ENCODE data around the gene ERC2. TPM values are rescaled to one million over a fixed set of nuclear protein-coding genes. Genes with fewer than 3 reads are reported as not detected.

ERC2 gene
- total and polyA plus RNA-seq, 2 of the 13 experiments (the other 11 are each of a cell fraction or from before 2014, with no cell fraction given): 0.16 to 0.22 TPM

DNA sequence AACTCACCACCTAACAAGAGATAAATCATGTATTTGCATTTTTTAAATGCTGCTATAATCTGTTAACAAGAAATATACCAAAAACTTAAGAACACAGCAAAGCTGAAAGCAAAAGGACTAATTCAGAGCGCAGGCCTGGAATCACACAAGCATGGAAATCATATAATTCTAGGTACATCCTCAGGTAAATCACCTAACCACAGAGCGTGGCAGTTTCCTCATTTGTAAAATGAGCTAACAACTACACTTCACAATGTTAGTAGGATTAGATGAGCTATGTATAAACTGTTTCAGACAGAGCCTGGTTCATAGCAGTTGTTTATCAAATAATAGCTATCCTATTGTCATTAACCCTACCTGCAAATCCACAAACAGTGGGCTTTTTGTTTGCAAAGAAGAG is 146.4 kb downstream of the ERC2 start:
- POLR2A ChIA-PET: no interaction called here
- BruUV-seq (replicated peaks): no TSS peak

GRCh38 chr3:56321383-56321782 is 146.9 kb downstream of the ERC2 start:
- BruUV-seq (replicated peaks): no TSS peak
- no peak overlapping the region for H3K27ac ChIP-seq (ENCODE audit: extremely low read length, insufficient read depth, low read length)
- no peaks in the 10 kb centered on the region for H3K9me3 ChIP-seq (ENCODE audit: low read length)
- CTCF ChIA-PET (ENCODE audit: low intra/inter-chr PET ratio, low total read pairs): no interaction called here
- H3K79me2 ChIP-seq (ENCODE audit: insufficient read depth, low read length): no peaks in the 10 kb centered on the region
- no peaks in the 10 kb centered on the region for H3K4me1 ChIP-seq (ENCODE audit: insufficient read depth, low read length)
- H3K4me3 ChIP-seq (replicated peaks in 1 of 3; ENCODE audit: insufficient read depth in 1 of 3, low read depth in 2 of 3, low read length in 3 of 3): no peak overlapping the region
- H3K27me3 ChIP-seq (ENCODE audit: control insufficient read depth in 1 of 2, insufficient read depth in 2 of 2, low read length in 2 of 2): no peaks in the 10 kb centered on the region; a peak in 2 of 5 replicates
- intact Hi-C loops (cut with micrococcal nuclease; ENCODE audit: unreplicated experiment) (no loop called here), in situ Hi-C loops (cut with HindIII; ENCODE audit: extremely low pct_ligation_motif_present, low pct_unique_long_range_greater_than_20kb) (no loop called here)
- POLR2A ChIA-PET: no interaction called here
- no peak for DNase-seq (ENCODE audit: low spot score)
- no peaks in the 10 kb centered on the region for H4K20me1 ChIP-seq (ENCODE audit: insufficient read depth, low read length)
- H2AFZ ChIP-seq (ENCODE audit: low read length): no peak overlapping the region
- H3K9ac ChIP-seq (ENCODE audit: insufficient read depth, low read depth, low read length): no peak overlapping the region
- TF ChIP-seq ZNF362 (CRISPR knock-in tag; IDR thresholded peaks at IDR 0.05; ENCODE audit: borderline replicate concordance): no peak
- TF ChIP-seq ZNF569 (CRISPR knock-in tag; IDR thresholded peaks at IDR 0.05; ENCODE audit: borderline replicate concordance): no peak
- TF ChIP-seq CENPT (CRISPR knock-in tag; IDR thresholded peaks at IDR 0.05; ENCODE audit: low read depth): no peak
- no peak for TF ChIP-seq ZNF660 (CRISPR knock-in tag; IDR thresholded peaks at IDR 0.05; ENCODE audit: borderline replicate concordance, low read depth)
- no peak for TF ChIP-seq ZXDC (CRISPR knock-in tag; IDR thresholded peaks at IDR 0.05)
- TF ChIP-seq ZNF567 (CRISPR knock-in tag; IDR thresholded peaks at IDR 0.05; ENCODE audit: borderline replicate concordance): no peak
- TF ChIP-seq ZSCAN12 (CRISPR knock-in tag; IDR thresholded peaks at IDR 0.05): no peak
- TF ChIP-seq ZNF605 (CRISPR knock-in tag; IDR thresholded peaks at IDR 0.05): no peak
- TF ChIP-seq BCL6 (CRISPR knock-in tag; IDR thresholded peaks at IDR 0.05): no peak
- TF ChIP-seq ZNF367 (CRISPR knock-in tag; IDR thresholded peaks at IDR 0.05; ENCODE audit: borderline replicate concordance): no peak
- no peak for TF ChIP-seq RNF2 (conservative IDR thresholded peaks at IDR 0.05; ENCODE audit: low read depth)
- no peak for TF ChIP-seq ZNF230 (CRISPR knock-in tag; IDR thresholded peaks at IDR 0.05)
- H3K36me3 ChIP-seq (replicated peaks in 1 of 2; ENCODE audit: control insufficient read depth in 1 of 2, insufficient read depth in 2 of 2, low read length in 2 of 2): no peaks in the 10 kb centered on the region
- WGBS (ENCODE audit: low lambda C conversion rate): 0% methylated on average over 1 of the region's 1 CpG
- no peak overlapping the region for H3K4me2 ChIP-seq (ENCODE audit: low read depth, low read length)
- ATAC-seq: no peak
- FAIRE-seq: no peak

More for the DNA sequence above, 146.4 kb downstream of the ERC2 start:
- Histone ChIP-seq H3K4me2 (ENCODE audit: low read depth, low read length) (no peak overlapping the region), H3K9ac (ENCODE audit: insufficient read depth, low read depth, low read length) (no peak overlapping the region), H3K4me3 (replicated peaks in 1 of 3; ENCODE audit: insufficient read depth in 1 of 3, low read depth in 2 of 3, low read length in 3 of 3) (no peak overlapping the region), H3K27me3 (ENCODE audit: control insufficient read depth in 1 of 2, insufficient read depth in 2 of 2, low read length in 2 of 2) (no peaks in the 10 kb centered on the region; a peak in 2 of 5 replicates), H3K27ac (ENCODE audit: extremely low read length, insufficient read depth, low read length) (no peak overlapping the region), H3K36me3 (replicated peaks in 1 of 2; ENCODE audit: control insufficient read depth in 1 of 2, insufficient read depth in 2 of 2, low read length in 2 of 2) (no peaks in the 10 kb centered on the region), H2AFZ (ENCODE audit: low read length) (no peak overlapping the region), H4K20me1 (ENCODE audit: insufficient read depth, low read length) (no peaks in the 10 kb centered on the region), H3K4me1 (ENCODE audit: insufficient read depth, low read length) (no peaks in the 10 kb centered on the region), H3K9me3 (ENCODE audit: low read length) (no peaks in the 10 kb centered on the region), H3K79me2 (ENCODE audit: insufficient read depth, low read length) (no peaks in the 10 kb centered on the region)
- no peak for FAIRE-seq
- no peak for TF ChIP-seq CBX5 (CRISPR knock-in tag; IDR thresholded peaks at IDR 0.05; ENCODE audit: borderline replicate concordance)
- TF ChIP-seq GPBP1L1 (CRISPR knock-in tag; IDR thresholded peaks at IDR 0.05): no peak
- no peak for DNase-seq (ENCODE audit: low spot score)
- no peak for ATAC-seq
- WGBS (ENCODE audit: low lambda C conversion rate): 3% methylated on average over 2 of the region's 2 CpGs
- in situ Hi-C loops (cut with HindIII; ENCODE audit: extremely low pct_ligation_motif_present, low pct_unique_long_range_greater_than_20kb): no loop called here
- CTCF ChIA-PET (ENCODE audit: low intra/inter-chr PET ratio, low total read pairs): no interaction called here
- intact Hi-C loops (cut with micrococcal nuclease; ENCODE audit: unreplicated experiment): no loop called here
